Adrenal gland (tissue), 12 donors: ENCODE results near the gene ANKFY1. TPM values are rescaled to one million over a fixed set of nuclear protein-coding genes. Genes with fewer than 3 reads are reported as not detected.

Experiments
- DNase-seq, 7 donors: peaks; one replicate each; pipeline ENCODE4 v3.0.0-alpha.2; 2019 to 2020
- H3K27ac ChIP-seq, 5 donors: fragments of 200-600 bp; sonication (generic) in 4 of 5; 1 replicate in 3 of 5; 2 replicates in 2 of 5; pipeline versions ENCODE4 v1.5.1 to v1.8.0; 2016 to 2020; ENCODE audit warnings: mild to moderate bottlenecking in 1 of 5
- H3K27me3 ChIP-seq: fragments of 200-600 bp; 2 replicates; pipeline ENCODE4 v1.8.0; 2021
- H3K36me3 ChIP-seq, 2 donors: fragments of 200-600 bp; replicated peaks in 1 of 2; 1 replicate in 1 of 2; 2 replicates in 1 of 2; pipeline versions ENCODE4 v1.5.1 to v1.8.0; 2018 to 2022
- H3K4me1 ChIP-seq, 2 donors: fragments of 200-600 bp; replicated peaks in 1 of 2; 1 replicate in 1 of 2; 2 replicates in 1 of 2; pipeline versions ENCODE4 v1.5.1 to v1.8.0; 2018 to 2021
- H3K4me3 ChIP-seq, 4 donors: fragments of 200-600 bp; sonication (generic) in 3 of 4; one replicate each; pipeline ENCODE4 v1.5.1; 2016 to 2018
- H3K9me3 ChIP-seq, 3 donors: fragments of 200-600 bp; sonication (generic) in 1 of 3; replicated peaks in 1 of 3; 1 replicate in 2 of 3; 2 replicates in 1 of 3; pipeline versions ENCODE4 v1.5.1 to v1.8.0; 2016 to 2021
- POLR2A ChIP-seq, 2 donors: fragments of 450-650 bp; IDR thresholded peaks; one replicate each; pipeline ENCODE4 v1.6.1; 2017; ENCODE audit warnings: antibody characterized with exemption in 2 of 2, mild to moderate bottlenecking in 2 of 2, moderate library complexity in 1 of 2
- WGBS, 4 donors: extraction: QIAGEN DNeasy Blood & Tissue Kit in 2 of 4; methylation state at CpG; one replicate each; pipeline versions ENCODE4 v1.1.5 to v1.1.7; 2013 to 2017; 5-methylcytosine and 5-hydroxymethylcytosine counted together
- intact Hi-C, 2 donors: fragments of 100-400 bp; cut with DNase I; formaldehyde crosslinking; loops; one replicate each; pipeline versions ENCODE4 v1.14.1 to v1.15.0; 2022 to 2023
- polyA plus RNA-seq, 3 donors: library from polyadenylated mRNA; stranded (reverse); fragments of 200-250 nt in 2 of 3; fragments of 350-450 nt in 1 of 3; fragmentation: Illumina TruSeq in 1 of 3; extraction: RNeasy Lipid Tissue Mini Kit (QIAGEN cat#74804) in 1 of 3; gene quantifications; one replicate each; pipeline ENCODE4 v1.2.3, GENCODE V29; 2013 to 2014
- total RNA-seq, 9 donors: library from RNA; depleted of rRNA in 4 of 9; stranded (reverse); fragments of >200 nt in 4 of 9; fragments of 120-200 nt in 1 of 9; fragmentation: NEBNext Ultra II Directional in 1 of 9; extraction: Animal tissue kit (Norgen Biotek cat#: 25700) in 1 of 9; gene quantifications; one replicate each; pipeline versions ENCODE4 v1.1.0 to v1.2.4, GENCODE V29; 2013 to 2023
- TF ChIP-seq, protein P1 (sequence below), 6 experiments: fragments of 450-650 bp in 4 of 6; fragments of 200-600 bp in 2 of 6; sonication (generic) in 1 of 6; IDR thresholded peaks; 1 replicate in 5 of 6; 2 replicates in 1 of 6; pipeline versions ENCODE4 v1.5.1 to v1.8.0; 2016 to 2021; ENCODE audit warnings: antibody characterized with exemption in 6 of 6, mild to moderate bottlenecking in 2 of 6, moderate library complexity in 1 of 6
- donor health status: healthy with polysubstance abuse.
- donor health status: Bipolar disorder and iron deficiency.
- donor health status: DM: yes; HTN: yes; CAD: no.
- donor health status: DM: no; HTN: no; CAD: no.
- donor health status: DM: no; HTN: no; CAD: no.
- donor health status: DM: yes; HTN: yes; CAD: no.

The ANKFY1 gene
- total and polyA plus RNA-seq, 12 donors: 14.8 to 91.0 (median 46.7) TPM

DNA sequence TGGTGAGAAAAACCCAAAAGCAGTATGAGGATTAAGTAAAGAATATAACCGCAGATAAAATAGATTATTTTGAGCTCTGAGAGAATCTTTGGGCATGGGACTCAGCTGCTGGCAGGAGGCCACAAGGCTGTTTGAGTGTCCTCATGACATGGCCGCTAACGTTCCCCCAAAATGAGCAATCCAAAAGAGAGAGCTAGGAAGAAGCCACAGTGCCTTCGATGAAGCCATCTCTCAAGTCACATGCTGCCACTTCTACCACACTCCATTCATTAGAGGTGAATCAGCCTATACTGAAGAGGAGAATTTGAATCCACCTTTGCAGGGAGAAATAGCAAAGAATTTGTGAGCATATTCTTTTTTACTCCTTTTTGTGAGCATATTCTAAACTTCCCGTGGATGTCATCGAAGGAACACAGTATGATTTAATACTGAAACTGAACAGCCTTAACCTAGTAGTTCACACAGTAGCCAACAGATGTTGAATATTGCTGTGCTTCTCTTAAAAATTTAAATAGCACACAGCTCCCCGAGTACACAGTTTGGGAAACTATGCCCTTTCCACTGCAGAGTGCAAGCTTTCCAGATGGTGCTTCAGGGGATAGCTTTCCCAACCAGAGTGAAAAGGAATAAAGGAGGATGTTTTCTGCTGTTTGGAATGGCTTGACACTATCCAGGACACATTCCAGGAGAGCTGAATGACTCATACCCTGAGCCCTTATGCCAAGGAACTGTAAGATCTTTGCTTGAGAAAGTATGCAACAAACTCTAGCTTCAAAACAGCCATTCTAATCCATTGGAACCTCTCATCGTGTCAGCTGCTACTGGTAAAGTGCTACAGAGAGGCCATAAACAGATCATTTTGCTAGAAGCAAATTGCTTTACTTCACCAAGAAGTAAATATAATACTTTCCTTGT, 33.9 kb downstream of the ANKFY1 start:
- WGBS, 4 donors: 20 to 38% (median 27%) methylated on average over 8 of the region's 8 CpGs
- Histone ChIP-seq H3K4me1 (peaks cover 29 to 34% of the 10 kb centered on the region in 2 donors), H3K9me3 (no peaks in the 10 kb centered on the region), H3K27ac (peak overlapping the region; percentile 60 to 86 (median 71)), H3K27me3 (no peaks in the 10 kb centered on the region), H3K4me3 (no peak overlapping the region), H3K36me3 (peaks cover 0 to 27% of the 10 kb centered on the region in 2 donors)
- DNase-seq: peak; percentile 62 to 87 (median 81)
- peak in 1 of 2 donors; percentile 24 for TF ChIP-seq POLR2A (IDR thresholded peaks at IDR 0.05)
- TF ChIP-seq, protein P1, sequence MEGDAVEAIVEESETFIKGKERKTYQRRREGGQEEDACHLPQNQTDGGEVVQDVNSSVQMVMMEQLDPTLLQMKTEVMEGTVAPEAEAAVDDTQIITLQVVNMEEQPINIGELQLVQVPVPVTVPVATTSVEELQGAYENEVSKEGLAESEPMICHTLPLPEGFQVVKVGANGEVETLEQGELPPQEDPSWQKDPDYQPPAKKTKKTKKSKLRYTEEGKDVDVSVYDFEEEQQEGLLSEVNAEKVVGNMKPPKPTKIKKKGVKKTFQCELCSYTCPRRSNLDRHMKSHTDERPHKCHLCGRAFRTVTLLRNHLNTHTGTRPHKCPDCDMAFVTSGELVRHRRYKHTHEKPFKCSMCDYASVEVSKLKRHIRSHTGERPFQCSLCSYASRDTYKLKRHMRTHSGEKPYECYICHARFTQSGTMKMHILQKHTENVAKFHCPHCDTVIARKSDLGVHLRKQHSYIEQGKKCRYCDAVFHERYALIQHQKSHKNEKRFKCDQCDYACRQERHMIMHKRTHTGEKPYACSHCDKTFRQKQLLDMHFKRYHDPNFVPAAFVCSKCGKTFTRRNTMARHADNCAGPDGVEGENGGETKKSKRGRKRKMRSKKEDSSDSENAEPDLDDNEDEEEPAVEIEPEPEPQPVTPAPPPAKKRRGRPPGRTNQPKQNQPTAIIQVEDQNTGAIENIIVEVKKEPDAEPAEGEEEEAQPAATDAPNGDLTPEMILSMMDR (IDR thresholded peaks at IDR 0.05): no peak
- intact Hi-C loops: no loop called here

DNA sequence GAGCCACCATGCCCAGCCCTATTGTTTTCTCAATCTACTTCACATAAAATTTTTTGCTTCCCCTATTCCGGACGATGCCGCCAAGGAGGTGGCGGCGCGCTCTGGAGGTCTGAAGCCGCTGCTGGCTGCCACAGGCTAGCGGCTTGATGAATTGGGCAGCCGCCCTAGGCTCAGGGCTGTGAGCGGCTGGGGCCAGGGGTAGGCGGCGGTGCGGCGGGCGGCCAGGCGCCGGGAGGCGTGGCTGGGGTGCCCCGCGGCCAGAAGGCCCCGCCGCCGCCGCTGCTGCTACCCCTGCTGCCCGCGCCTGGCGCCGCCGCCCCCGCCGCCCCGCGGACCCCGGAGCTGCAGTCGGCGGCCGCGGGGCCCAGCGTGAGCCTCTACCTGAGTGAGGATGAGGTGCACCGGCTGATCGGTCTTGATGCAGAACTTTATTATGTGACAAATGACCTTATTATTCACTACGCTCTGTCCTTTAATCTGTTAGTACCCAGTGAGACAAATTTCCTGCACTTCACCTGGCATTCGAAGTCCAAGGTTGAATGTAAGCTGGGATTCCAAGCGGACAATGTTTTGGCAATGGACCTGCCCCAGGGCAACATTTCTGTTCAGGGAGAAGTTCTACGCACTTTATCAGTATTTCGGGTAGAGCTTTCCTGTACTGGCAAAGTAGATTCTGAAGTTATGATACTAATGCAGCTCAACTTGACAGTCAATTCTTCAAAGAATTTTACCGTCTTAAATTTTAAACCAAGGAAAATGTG, 41.7 kb downstream of the ANKFY1 start:
- H3K9me3 ChIP-seq: no peaks in the 10 kb centered on the region
- TF ChIP-seq POLR2A (IDR thresholded peaks at IDR 0.05): no peak
- TF ChIP-seq, protein P1 (IDR thresholded peaks at IDR 0.05): no peak
- WGBS, 4 donors: 63 to 82% (median 73%) methylated on average over 28 to 47 of the region's 47 CpGs
- intact Hi-C loops: no loop called here
- peaks cover 13 to 18% of the 10 kb centered on the region in 2 donors for H3K4me1 ChIP-seq
- H3K4me3 ChIP-seq: no peak overlapping the region
- H3K27ac ChIP-seq: peak overlapping the region in 2 of 5 donors; percentile 14 to 69
- DNase-seq: peak in 1 of 7 donors; percentile 39
- H3K36me3 ChIP-seq: no peaks in the 10 kb centered on the region
- no peaks in the 10 kb centered on the region for H3K27me3 ChIP-seq

DNA sequence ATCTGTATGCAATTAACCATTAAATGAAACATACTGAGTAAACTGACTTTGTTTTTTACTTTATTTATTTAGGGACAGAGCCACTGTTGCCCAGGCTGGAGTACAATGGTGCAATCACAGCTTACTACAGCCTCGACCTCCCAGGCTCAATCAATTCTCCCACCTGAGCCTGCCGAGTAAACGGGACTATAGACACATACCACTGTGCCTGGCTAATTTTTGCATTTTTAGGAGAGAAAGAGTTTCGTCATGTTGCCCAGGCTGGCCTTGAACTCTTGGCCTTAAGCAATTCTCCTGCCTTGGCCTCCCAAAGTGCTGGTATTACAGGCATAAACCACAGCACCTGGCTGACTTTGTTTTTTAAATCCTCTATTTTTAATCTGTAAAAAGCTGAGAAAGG, 42.6 kb downstream of the ANKFY1 start:
- TF ChIP-seq, protein P1 (IDR thresholded peaks at IDR 0.05): no peak
- no peak for TF ChIP-seq POLR2A (IDR thresholded peaks at IDR 0.05)
- peaks cover 0 to 4% of the 10 kb centered on the region in 2 donors for H3K36me3 ChIP-seq
- peak overlapping the region in 3 of 5 donors; percentile 69 to 70 (median 70) for H3K27ac ChIP-seq
- no peaks in the 10 kb centered on the region for H3K27me3 ChIP-seq
- no peak for DNase-seq
- no peaks in the 10 kb centered on the region for H3K9me3 ChIP-seq
- H3K4me1 ChIP-seq: peaks cover 13 to 18% of the 10 kb centered on the region in 2 donors
- no peak overlapping the region for H3K4me3 ChIP-seq
- intact Hi-C loops: no loop called here
- WGBS, 4 donors: 38 to 63% (median 56%) methylated on average over 4 of the region's 4 CpGs

DNA sequence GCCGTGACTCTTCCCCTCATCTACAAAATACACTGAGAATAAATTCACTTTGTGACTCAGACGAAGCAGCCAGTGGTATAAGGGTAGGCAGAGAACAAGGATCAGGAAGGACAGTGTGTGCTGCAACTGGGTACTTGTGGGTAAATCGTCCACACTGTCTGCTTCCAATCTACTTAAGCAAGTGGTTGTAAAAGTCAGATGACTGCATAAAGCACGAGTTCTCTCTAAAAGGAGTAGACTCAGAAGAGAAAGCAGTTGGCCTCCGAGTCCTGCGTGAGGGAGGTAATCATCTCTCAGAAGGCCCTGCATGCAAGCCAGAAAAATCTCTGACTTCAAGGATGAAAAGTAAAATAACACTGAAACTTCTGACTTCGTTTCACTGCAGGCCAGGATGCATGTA, 43.1 kb downstream of the ANKFY1 start:
- Histone ChIP-seq H3K27ac (peak overlapping the region in 3 of 5 donors; percentile 69 to 70 (median 70)), H3K9me3 (no peaks in the 10 kb centered on the region), H3K36me3 (peaks cover 0 to 4% of the 10 kb centered on the region in 2 donors), H3K4me3 (no peak overlapping the region), H3K4me1 (peaks cover 13 to 21% of the 10 kb centered on the region in 2 donors), H3K27me3 (no peaks in the 10 kb centered on the region)
- DNase-seq: peak in 5 of 7 donors; percentile 38 to 65 (median 45)
- peak in 1 of 2 donors; percentile 72 for TF ChIP-seq POLR2A (IDR thresholded peaks at IDR 0.05)
- TF ChIP-seq, protein P1 (IDR thresholded peaks at IDR 0.05): no peak
- intact Hi-C loops: no loop called here
- 40 to 53% (median 43%) methylated on average over 7 of the region's 7 CpGs for WGBS, 4 donors
